Adrenal gland (tissue), 12 donors: Measurements from ENCODE around the gene PUS1. TPM values are rescaled to one million over a fixed set of nuclear protein-coding genes. Genes with fewer than 3 reads are reported as not detected.
"Not testable (repeated sequence)": the region's sequence is repeated elsewhere in the genome, so short reads cannot be mapped to it uniquely, and the experiment has no call there.

Experiments used
- DNase-seq, 7 donors: peaks; one replicate each; pipeline ENCODE4 v3.0.0-alpha.2; 2019 to 2020
- H3K27ac ChIP-seq, 5 donors: fragments of 200-600 bp; sonication (generic) in 4 of 5; 1 replicate in 3 of 5; 2 replicates in 2 of 5; pipeline versions ENCODE4 v1.5.1 to v1.8.0; 2016 to 2020; ENCODE audit warnings: mild to moderate bottlenecking in 1 of 5
- H3K27me3 ChIP-seq: fragments of 200-600 bp; 2 replicates; pipeline ENCODE4 v1.8.0; 2021
- H3K36me3 ChIP-seq, 2 donors: fragments of 200-600 bp; replicated peaks in 1 of 2; 1 replicate in 1 of 2; 2 replicates in 1 of 2; pipeline versions ENCODE4 v1.5.1 to v1.8.0; 2018 to 2022
- H3K4me1 ChIP-seq, 2 donors: fragments of 200-600 bp; replicated peaks in 1 of 2; 1 replicate in 1 of 2; 2 replicates in 1 of 2; pipeline versions ENCODE4 v1.5.1 to v1.8.0; 2018 to 2021
- H3K4me3 ChIP-seq, 4 donors: fragments of 200-600 bp; sonication (generic) in 3 of 4; one replicate each; pipeline ENCODE4 v1.5.1; 2016 to 2018
- H3K9me3 ChIP-seq, 3 donors: fragments of 200-600 bp; sonication (generic) in 1 of 3; replicated peaks in 1 of 3; 1 replicate in 2 of 3; 2 replicates in 1 of 3; pipeline versions ENCODE4 v1.5.1 to v1.8.0; 2016 to 2021
- POLR2A ChIP-seq, 2 donors: fragments of 450-650 bp; IDR thresholded peaks; one replicate each; pipeline ENCODE4 v1.6.1; 2017; ENCODE audit warnings: antibody characterized with exemption in 2 of 2, mild to moderate bottlenecking in 2 of 2, moderate library complexity in 1 of 2
- whole genome bisulfite sequencing, 4 donors: extraction: QIAGEN DNeasy Blood & Tissue Kit in 2 of 4; methylation state at CpG; one replicate each; pipeline versions ENCODE4 v1.1.5 to v1.1.7; 2013 to 2017; 5-methylcytosine and 5-hydroxymethylcytosine counted together
- intact Hi-C, 2 donors: fragments of 100-400 bp; cut with DNase I; formaldehyde crosslinking; loops; one replicate each; pipeline versions ENCODE4 v1.14.1 to v1.15.0; 2022 to 2023
- polyA plus RNA-seq, 3 donors: library from polyadenylated mRNA; stranded (reverse); fragments of 200-250 nt in 2 of 3; fragments of 350-450 nt in 1 of 3; fragmentation: Illumina TruSeq in 1 of 3; extraction: RNeasy Lipid Tissue Mini Kit (QIAGEN cat#74804) in 1 of 3; gene quantifications; one replicate each; pipeline ENCODE4 v1.2.3, GENCODE V29; 2013 to 2014
- total RNA-seq, 9 donors: library from RNA; depleted of rRNA in 4 of 9; stranded (reverse); fragments of >200 nt in 4 of 9; fragments of 120-200 nt in 1 of 9; fragmentation: NEBNext Ultra II Directional in 1 of 9; extraction: Animal tissue kit (Norgen Biotek cat#: 25700) in 1 of 9; gene quantifications; one replicate each; pipeline versions ENCODE4 v1.1.0 to v1.2.4, GENCODE V29; 2013 to 2023
- TF ChIP-seq, protein P1 (sequence below), 6 experiments: fragments of 450-650 bp in 4 of 6; fragments of 200-600 bp in 2 of 6; sonication (generic) in 1 of 6; IDR thresholded peaks; 1 replicate in 5 of 6; 2 replicates in 1 of 6; pipeline versions ENCODE4 v1.5.1 to v1.8.0; 2016 to 2021; ENCODE audit warnings: antibody characterized with exemption in 6 of 6, mild to moderate bottlenecking in 2 of 6, moderate library complexity in 1 of 6
- donor health status: healthy with polysubstance abuse.
- donor health status: Bipolar disorder and iron deficiency.
- donor health status: DM: yes; HTN: yes; CAD: no.
- donor health status: DM: no; HTN: no; CAD: no.
- donor health status: DM: no; HTN: no; CAD: no.
- donor health status: DM: yes; HTN: yes; CAD: no.

PUS1 gene
- total and polyA plus RNA-seq, 12 donors, result 10.0 to 57.4 (median 24.5) TPM

- H3K4me3 ChIP-seq, result peak within 1 kb of the TSS; percentile 19 to 93 (median 87)
- intact Hi-C loops, result loop anchor here in 1 of 2 donors (5.0 to 10.0 kb wide), 2 partner anchors 47 to 95 kb away; no protein-coding TSS in a partner anchor
- TF ChIP-seq, protein P1, sequence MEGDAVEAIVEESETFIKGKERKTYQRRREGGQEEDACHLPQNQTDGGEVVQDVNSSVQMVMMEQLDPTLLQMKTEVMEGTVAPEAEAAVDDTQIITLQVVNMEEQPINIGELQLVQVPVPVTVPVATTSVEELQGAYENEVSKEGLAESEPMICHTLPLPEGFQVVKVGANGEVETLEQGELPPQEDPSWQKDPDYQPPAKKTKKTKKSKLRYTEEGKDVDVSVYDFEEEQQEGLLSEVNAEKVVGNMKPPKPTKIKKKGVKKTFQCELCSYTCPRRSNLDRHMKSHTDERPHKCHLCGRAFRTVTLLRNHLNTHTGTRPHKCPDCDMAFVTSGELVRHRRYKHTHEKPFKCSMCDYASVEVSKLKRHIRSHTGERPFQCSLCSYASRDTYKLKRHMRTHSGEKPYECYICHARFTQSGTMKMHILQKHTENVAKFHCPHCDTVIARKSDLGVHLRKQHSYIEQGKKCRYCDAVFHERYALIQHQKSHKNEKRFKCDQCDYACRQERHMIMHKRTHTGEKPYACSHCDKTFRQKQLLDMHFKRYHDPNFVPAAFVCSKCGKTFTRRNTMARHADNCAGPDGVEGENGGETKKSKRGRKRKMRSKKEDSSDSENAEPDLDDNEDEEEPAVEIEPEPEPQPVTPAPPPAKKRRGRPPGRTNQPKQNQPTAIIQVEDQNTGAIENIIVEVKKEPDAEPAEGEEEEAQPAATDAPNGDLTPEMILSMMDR (IDR thresholded peaks at IDR 0.05), result peak in 3 of 6 experiments; percentile 48 to 73 (median 64)
- TF ChIP-seq POLR2A (IDR thresholded peaks at IDR 0.05), result peak; percentile 59 to 73
- WGBS, 4 donors, result 2 to 20% (median 2%) methylated on average over 3 to 97 of the region's 97 CpGs
- H3K27ac ChIP-seq, result peak within 1 kb of the TSS; percentile 71 to 89 (median 81)
- DNase-seq, result peak; percentile 96 to 99 (median 97)
- H3K36me3 ChIP-seq, result no peaks in the 10 kb centered on the region
- no peaks in the 10 kb centered on the region for H3K9me3 ChIP-seq
- H3K27me3 ChIP-seq, result no peaks in the 10 kb centered on the region
- peaks cover 12 to 32% of the 10 kb centered on the region in 2 donors for H3K4me1 ChIP-seq
Measured at GRCh38 chr12:131949431-131950181, 20.5 kb downstream of the PUS1 start, which contains the start of gene EP400. Gene EP400, plus strand, starts transcription at chr12:131949942. Its CDS starts 10,678 bp downstream, at chr12:131960620.

GRCh38 chr12:131950182-131950913 lies 21.3 kb downstream of the PUS1 start:
- Histone ChIP-seq H3K4me1 (peaks cover 12 to 32% of the 10 kb centered on the region in 2 donors), H3K4me3 (peak overlapping the region; percentile 19 to 93 (median 87)), H3K27me3 (no peaks in the 10 kb centered on the region), H3K36me3 (no peaks in the 10 kb centered on the region), H3K27ac (peak overlapping the region; percentile 64 to 89 (median 81)), H3K9me3 (no peaks in the 10 kb centered on the region)
- intact Hi-C loops, result no loop called here
- DNase-seq, result peak in 6 of 7 donors; percentile 37 to 61 (median 43)
- WGBS, 4 donors, result 0 to 4% (median 1%) methylated on average over 16 to 79 of the region's 79 CpGs
- TF ChIP-seq POLR2A (IDR thresholded peaks at IDR 0.05), result peak in 1 of 2 donors; percentile 5
- TF ChIP-seq, protein P1 (IDR thresholded peaks at IDR 0.05), result no peak

DNA sequence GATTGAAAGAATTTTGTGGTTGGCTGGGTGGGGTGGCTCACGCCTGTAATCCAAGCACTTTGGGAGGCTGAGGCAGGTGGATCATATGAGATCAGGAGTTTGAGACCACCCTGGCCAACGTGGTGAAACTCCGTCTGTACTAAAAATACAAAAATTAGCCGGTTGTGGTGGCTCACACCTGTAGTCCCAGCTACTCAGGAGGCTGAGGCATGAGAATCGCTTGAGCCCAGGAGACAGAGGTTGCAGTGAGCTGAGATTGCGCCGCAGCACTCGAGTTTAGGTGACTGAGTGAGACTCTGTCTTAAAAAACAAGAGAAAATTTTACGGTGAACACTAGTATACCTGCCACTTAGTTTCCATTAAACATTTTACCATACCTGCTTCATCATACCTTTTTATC lies 24.7 kb downstream of the PUS1 start:
- H3K27me3 ChIP-seq, intact Hi-C loops, H3K27ac ChIP-seq, H3K9me3 ChIP-seq, H3K36me3 ChIP-seq, DNase-seq, H3K4me3 ChIP-seq: not testable (repeated sequence)
- 93 to 98% (median 94%) methylated on average over 9 of the region's 9 CpGs for WGBS, 4 donors
- H3K4me1 ChIP-seq, result peaks cover 24 to 48% of the 10 kb centered on the region in 2 donors

- H3K27ac ChIP-seq, DNase-seq, H3K4me3 ChIP-seq, H3K9me3 ChIP-seq, H3K36me3 ChIP-seq, H3K27me3 ChIP-seq, intact Hi-C loops: not testable (repeated sequence)
- 89 to 95% (median 93%) methylated on average over 11 to 13 of the region's 13 CpGs for WGBS, 4 donors
- H3K4me1 ChIP-seq, result peaks cover 24 to 48% of the 10 kb centered on the region in 2 donors
Measured at GRCh38 chr12:131954460-131954859, 25.4 kb downstream of the PUS1 start.

DNA sequence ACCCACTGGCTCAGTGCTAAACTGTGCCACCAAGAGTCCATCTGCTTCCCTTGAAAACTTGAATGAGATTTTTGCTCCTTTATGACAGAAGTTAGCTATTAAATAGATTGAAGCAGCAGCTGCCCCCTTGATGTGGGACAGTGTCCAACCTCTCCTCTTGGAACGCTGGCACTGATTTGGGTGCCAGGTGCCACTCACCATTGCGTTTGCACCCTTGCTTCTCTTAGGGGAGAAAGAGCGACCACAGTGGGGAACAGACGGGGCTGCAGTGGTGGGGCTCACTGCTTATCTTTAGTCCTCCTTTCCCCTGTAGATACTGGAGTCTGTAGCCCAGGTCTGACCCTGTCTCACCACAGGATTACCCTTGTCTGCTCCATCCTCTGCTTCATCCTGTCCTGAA lies 30.0 kb downstream of the PUS1 start:
- no peak overlapping the region for H3K4me3 ChIP-seq
- DNase-seq, result no peak
- H3K4me1 ChIP-seq, result peaks cover 25 to 53% of the 10 kb centered on the region in 2 donors
- TF ChIP-seq POLR2A (IDR thresholded peaks at IDR 0.05), result no peak
- TF ChIP-seq, protein P1 (IDR thresholded peaks at IDR 0.05), result no peak
- no peaks in the 10 kb centered on the region for H3K9me3 ChIP-seq
- H3K27ac ChIP-seq, result peak overlapping the region in 1 of 5 donors; percentile 12
- H3K27me3 ChIP-seq, result no peaks in the 10 kb centered on the region
- 78 to 90% (median 85%) methylated on average over 4 of the region's 4 CpGs for WGBS, 4 donors
- H3K36me3 ChIP-seq, result peaks cover 0 to 11% of the 10 kb centered on the region in 2 donors
- intact Hi-C loops, result no loop called here
